A673 (cell line): Measurements from ENCODE around the gene CCL25. TPM values are rescaled to one million over a fixed set of nuclear protein-coding genes. Genes with fewer than 3 reads are reported as not detected.
"Not testable (repeated sequence)": the region's sequence is repeated elsewhere in the genome, so short reads cannot be mapped to it uniquely, and the experiment has no call there.

Experiments
- BruUV-seq: library from RNA; stranded (reverse); fragments of 400-500 nt; replicated peaks from 2 replicates; lab custom pipeline; 2021; lab: Mats Ljungman, UMichigan
- CTCF ChIA-PET: fragments of 300-600 bp; sonication (Branson Sonifier 250); formaldehyde crosslinking; loops from one replicate; lab custom pipeline; 2022; ENCODE audit warnings: antibody characterized with exemption; lab: Charles Lee
- POLR2A ChIA-PET: fragments of 300-600 bp; sonication (Branson Sonifier 250); formaldehyde crosslinking; loops from one replicate; lab custom pipeline; 2022; ENCODE audit warnings: antibody characterized with exemption; ENCODE audit not compliant: low non-redundant PET; lab: Charles Lee
- DNase-seq: peaks from one replicate; pipeline ENCODE4 v3.0.0-alpha.2; 2015; ENCODE audit warnings: low spot score
- H3K27ac ChIP-seq: fragments of 200-600 bp; sonication (generic); 2 replicates; pipeline ENCODE4 v1.5.1; 2016; ENCODE audit warnings: mixed run types, low read depth, mild to moderate bottlenecking, mixed read lengths, antibody characterized with exemption, low read length; ENCODE audit not compliant: poor library complexity, severe bottlenecking
- H3K27me3 ChIP-seq: fragments of 200-600 bp; sonication (generic); replicated peaks from 2 replicates; pipeline ENCODE4 v1.6.1; 2017; ENCODE audit warnings: mixed run types, low read depth, mild to moderate bottlenecking, mixed read lengths, antibody characterized with exemption, low read length; ENCODE audit not compliant: insufficient read depth, poor library complexity
- H3K36me3 ChIP-seq: fragments of 200-600 bp; sonication (generic); 2 replicates; pipeline ENCODE4 v1.6.1; 2016; ENCODE audit warnings: mixed run types, mild to moderate bottlenecking, mixed read lengths, antibody characterized with exemption, low read length; ENCODE audit not compliant: insufficient read depth, poor library complexity, severe bottlenecking
- H3K4me1 ChIP-seq: fragments of 200-600 bp; sonication (generic); 2 replicates; pipeline ENCODE4 v1.6.1; 2017; ENCODE audit warnings: mixed run types, mild to moderate bottlenecking, mixed read lengths, antibody characterized with exemption, low read length; ENCODE audit not compliant: insufficient read depth, poor library complexity, severe bottlenecking
- H3K4me3 ChIP-seq: fragments of 200-600 bp; sonication (generic); 2 replicates; pipeline ENCODE4 v1.5.1; 2016; ENCODE audit warnings: low read depth, mixed run types, mild to moderate bottlenecking, mixed read lengths, low read length; ENCODE audit not compliant: poor library complexity, severe bottlenecking
- H3K9me3 ChIP-seq: fragments of 200-600 bp; sonication (generic); 2 replicates; pipeline ENCODE4 v1.6.1; 2016; ENCODE audit warnings: mixed run types, low read depth, mild to moderate bottlenecking, mixed read lengths, antibody characterized with exemption, low read length; ENCODE audit not compliant: poor library complexity, severe bottlenecking
- CTCF ChIP-seq: fragments of 300-800, 200-600 bp; sonication (generic); conservative IDR thresholded peaks from 2 replicates; pipeline ENCODE4 v1.5.1; 2017; ENCODE audit warnings: low read depth, mild to moderate bottlenecking, antibody characterized with exemption, low read length, moderate library complexity, mixed read lengths
- EZH2 ChIP-seq: fragments of 200-600 bp; sonication (generic); IDR thresholded peaks from 2 replicates; pipeline ENCODE4 v1.6.1; 2017; ENCODE audit warnings: borderline replicate concordance, low read depth, mild to moderate bottlenecking, mixed read lengths, antibody characterized with exemption, low read length; ENCODE audit not compliant: poor library complexity, severe bottlenecking
- intact Hi-C: fragments of 100-400 bp; cut with micrococcal nuclease; formaldehyde crosslinking; loops from one replicate; pipeline ENCODE4 v1.10.0; 2022; ENCODE audit not compliant: unreplicated experiment
- total RNA-seq: library from RNA; stranded (reverse); gene quantifications from 2 replicates; pipeline ENCODE4 v1.2.3, GENCODE V29; 2021

The CCL25 gene
- total RNA-seq, 1 experiment from 2014 or later, result not detected

- no peak for TF ChIP-seq EZH2
- TF ChIP-seq CTCF, result no peak
- Histone ChIP-seq H3K9me3 (no peaks in the 10 kb centered on the region), H3K4me1 (no peaks in the 10 kb centered on the region), H3K4me3 (no peak overlapping the region), H3K36me3 (no peaks in the 10 kb centered on the region), H3K27ac (no peak overlapping the region), H3K27me3 (no peaks in the 10 kb centered on the region)
- intact Hi-C loops, result no loop called here
- POLR2A ChIA-PET, result interaction anchor here (0.5 kb wide), 1 partner anchor 67 kb away, joined by 13 read pairs; no protein-coding TSS in a partner anchor
- CTCF ChIA-PET, result no interaction called here
- BruUV-seq, result no TSS peak
- DNase-seq, result no peak
These were observed 27.2 kb upstream of the CCL25 start for GRCh38 chr19:8025316-8025715.

- ChIA-PET CTCF (interaction anchor here (0.5 kb wide), 1 partner anchor 109 kb away, joined by 3 read pairs; the partner anchor contains the start of gene SNAPC2), POLR2A (no interaction called here)
- DNase-seq, result no peak
- H3K36me3 ChIP-seq, result no peaks in the 10 kb centered on the region
- H3K4me3 ChIP-seq, result no peak overlapping the region
- H3K27me3 ChIP-seq, result no peaks in the 10 kb centered on the region
- H3K4me1 ChIP-seq, result no peaks in the 10 kb centered on the region
- no TSS peak for BruUV-seq
- no peaks in the 10 kb centered on the region for H3K9me3 ChIP-seq
- intact Hi-C loops, result no loop called here
- no peak overlapping the region for H3K27ac ChIP-seq
- TF ChIP-seq CTCF (no peak), EZH2 (no peak)
These were observed 23.5 kb upstream of the CCL25 start for GRCh38 chr19:8028951-8029491.

- no peaks in the 10 kb centered on the region for H3K27me3 ChIP-seq
- no TSS peak for BruUV-seq
- no peaks in the 10 kb centered on the region for H3K9me3 ChIP-seq
- ChIA-PET CTCF (no interaction called here), POLR2A (no interaction called here)
- H3K36me3 ChIP-seq, result no peaks in the 10 kb centered on the region
- no peak overlapping the region for H3K4me3 ChIP-seq
- no peak overlapping the region for H3K27ac ChIP-seq
- intact Hi-C loops, result no loop called here
- DNase-seq, result no peak
- H3K4me1 ChIP-seq, result no peaks in the 10 kb centered on the region
- TF ChIP-seq CTCF (no peak), EZH2 (no peak)
These were observed 21.6 kb upstream of the CCL25 start for GRCh38 chr19:8030960-8031359.

- H3K4me3 ChIP-seq, DNase-seq, H3K36me3 ChIP-seq, CTCF ChIA-PET, intact Hi-C loops, H3K27me3 ChIP-seq, POLR2A ChIA-PET, BruUV-seq, H3K9me3 ChIP-seq, H3K4me1 ChIP-seq, H3K27ac ChIP-seq: not testable (repeated sequence)
These were observed 19.0 kb upstream of the CCL25 start for GRCh38 chr19:8033287-8034177.
